ENCODE measurements around the gene ADGRG6. TPM values are rescaled to one million over a fixed set of nuclear protein-coding genes. Genes with fewer than 3 reads are reported as not detected.
A peak's percentile ranks its signal among the peaks of the same experiment; 100 is the strongest.

The ADGRG6 gene
- total and polyA plus RNA-seq, 2 donors (not counting 1 experiment from before 2014, with no cell fraction given): 49.9 to 67.2 TPM

DNA sequence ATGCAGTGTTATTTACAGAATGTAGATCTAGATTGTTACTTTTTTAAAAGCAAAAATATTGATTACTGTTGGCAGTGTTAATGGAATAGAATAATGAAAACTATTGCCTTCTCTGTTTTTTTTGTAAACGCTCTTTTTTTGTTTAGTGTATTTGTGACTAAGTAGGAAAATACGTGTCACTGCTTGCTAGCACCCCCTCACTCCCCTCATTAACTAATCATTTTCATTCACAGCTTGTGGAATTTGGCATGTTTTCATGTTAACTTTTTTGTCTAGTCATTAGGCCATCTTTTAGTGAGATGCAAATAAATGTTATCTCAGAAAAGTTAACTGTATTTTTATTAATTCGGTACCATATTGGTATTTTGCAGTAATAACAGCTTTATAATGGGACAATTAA lies 29.8 kb downstream of the ADGRG6 start:
- Histone ChIP-seq H3K27me3 (ENCODE audit: control insufficient read depth, insufficient read depth, low read length) (no peaks in the 10 kb centered on the region), H2AFZ (ENCODE audit: low read length) (no peak overlapping the region), H3K36me3 (ENCODE audit: control insufficient read depth, insufficient read depth, low read length) (no peaks in the 10 kb centered on the region), H3K79me2 (ENCODE audit: control insufficient read depth, insufficient read depth, low read length) (peaks cover 6% of the 10 kb centered on the region), H3K4me3 (replicated peaks in 1 of 4; ENCODE audit: control extremely low read depth in 1 of 4, insufficient read depth in 1 of 4, low read depth in 3 of 4, low read length in 4 of 4) (no peak overlapping the region), H3K9me3 (ENCODE audit: control insufficient read depth, insufficient read depth, low read depth, low read length) (no peaks in the 10 kb centered on the region), H3K4me1 (ENCODE audit: control insufficient read depth, extremely low read depth, insufficient read depth, low read length) (peaks cover 6% of the 10 kb centered on the region), H3K27ac (ENCODE audit: insufficient read depth, low read length) (peak overlapping the region; percentile 45), H4K20me1 (ENCODE audit: control insufficient read depth, extremely low read depth, insufficient read depth, low read length) (no peaks in the 10 kb centered on the region), H3K4me2 (ENCODE audit: extremely low read depth, insufficient read depth, low read length) (peak overlapping the region; percentile 1), H3K9ac (ENCODE audit: insufficient read depth, low read length) (no peak overlapping the region)
- DNase-seq (ENCODE audit: low read depth in 2 of 2): peak in 1 of 2 donors; percentile 24
- TF ChIP-seq, protein P1, sequence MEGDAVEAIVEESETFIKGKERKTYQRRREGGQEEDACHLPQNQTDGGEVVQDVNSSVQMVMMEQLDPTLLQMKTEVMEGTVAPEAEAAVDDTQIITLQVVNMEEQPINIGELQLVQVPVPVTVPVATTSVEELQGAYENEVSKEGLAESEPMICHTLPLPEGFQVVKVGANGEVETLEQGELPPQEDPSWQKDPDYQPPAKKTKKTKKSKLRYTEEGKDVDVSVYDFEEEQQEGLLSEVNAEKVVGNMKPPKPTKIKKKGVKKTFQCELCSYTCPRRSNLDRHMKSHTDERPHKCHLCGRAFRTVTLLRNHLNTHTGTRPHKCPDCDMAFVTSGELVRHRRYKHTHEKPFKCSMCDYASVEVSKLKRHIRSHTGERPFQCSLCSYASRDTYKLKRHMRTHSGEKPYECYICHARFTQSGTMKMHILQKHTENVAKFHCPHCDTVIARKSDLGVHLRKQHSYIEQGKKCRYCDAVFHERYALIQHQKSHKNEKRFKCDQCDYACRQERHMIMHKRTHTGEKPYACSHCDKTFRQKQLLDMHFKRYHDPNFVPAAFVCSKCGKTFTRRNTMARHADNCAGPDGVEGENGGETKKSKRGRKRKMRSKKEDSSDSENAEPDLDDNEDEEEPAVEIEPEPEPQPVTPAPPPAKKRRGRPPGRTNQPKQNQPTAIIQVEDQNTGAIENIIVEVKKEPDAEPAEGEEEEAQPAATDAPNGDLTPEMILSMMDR (conservative IDR thresholded peaks at IDR 0.05 in 1 of 2, IDR thresholded peaks at IDR 0.05 in 1 of 2; ENCODE audit: low read depth in 1 of 2, low read length in 2 of 2): no peak
- no peak for TF ChIP-seq EZH2 (IDR thresholded peaks at IDR 0.05; ENCODE audit: low read length, missing control alignments)

DNA sequence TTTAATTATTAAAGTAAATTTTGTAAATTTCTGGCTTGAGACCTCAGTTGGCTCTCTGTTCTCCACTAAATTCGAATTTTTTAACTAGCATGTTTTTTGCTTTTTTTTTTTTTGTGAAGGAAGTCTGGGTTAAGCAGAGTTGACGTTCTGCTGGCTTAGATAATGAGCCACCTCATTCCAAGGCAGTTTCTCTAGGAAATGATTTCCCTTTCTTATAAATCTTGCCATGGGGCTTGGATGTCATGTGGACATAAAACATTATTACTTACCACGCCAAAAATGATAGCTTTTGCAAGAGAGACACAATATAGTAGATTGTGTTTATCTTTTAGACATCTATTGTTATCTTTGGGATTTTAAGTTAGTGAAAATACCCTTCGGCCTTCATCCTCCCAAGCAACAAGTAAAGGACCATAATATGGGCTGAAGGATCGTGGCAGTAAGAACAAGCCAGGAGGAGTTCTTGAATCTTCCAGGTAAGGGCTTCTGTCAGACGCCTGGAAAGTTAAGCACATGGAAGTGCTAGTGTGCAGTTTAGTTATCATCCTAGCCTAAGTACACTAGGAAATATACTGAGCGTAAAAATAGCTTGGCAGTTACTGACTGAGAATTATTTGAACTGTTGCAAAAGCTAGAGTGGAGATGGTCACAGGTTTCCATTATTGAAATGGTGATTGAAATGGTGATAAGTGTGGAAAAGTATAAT lies 30.7 kb downstream of the ADGRG6 start:
- no peaks in the 10 kb centered on the region for H3K36me3 ChIP-seq (ENCODE audit: control insufficient read depth, insufficient read depth, low read length)
- H2AFZ ChIP-seq (ENCODE audit: low read length): no peak overlapping the region
- no peak overlapping the region for H3K4me3 ChIP-seq (replicated peaks in 1 of 4; ENCODE audit: control extremely low read depth in 1 of 4, insufficient read depth in 1 of 4, low read depth in 3 of 4, low read length in 4 of 4)
- no peak overlapping the region for H3K27ac ChIP-seq (ENCODE audit: insufficient read depth, low read length)
- peaks cover 5% of the 10 kb centered on the region for H3K4me1 ChIP-seq (ENCODE audit: control insufficient read depth, extremely low read depth, insufficient read depth, low read length)
- no peaks in the 10 kb centered on the region for H3K27me3 ChIP-seq (ENCODE audit: control insufficient read depth, insufficient read depth, low read length)
- DNase-seq (ENCODE audit: low read depth in 2 of 2): no peak
- peaks cover 6% of the 10 kb centered on the region for H3K79me2 ChIP-seq (ENCODE audit: control insufficient read depth, insufficient read depth, low read length)
- H4K20me1 ChIP-seq (ENCODE audit: control insufficient read depth, extremely low read depth, insufficient read depth, low read length): no peaks in the 10 kb centered on the region
- H3K9ac ChIP-seq (ENCODE audit: insufficient read depth, low read length): no peak overlapping the region
- no peaks in the 10 kb centered on the region for H3K9me3 ChIP-seq (ENCODE audit: control insufficient read depth, insufficient read depth, low read depth, low read length)
- TF ChIP-seq EZH2 (IDR thresholded peaks at IDR 0.05; ENCODE audit: low read length, missing control alignments): no peak
- TF ChIP-seq, protein P1 (conservative IDR thresholded peaks at IDR 0.05 in 1 of 2, IDR thresholded peaks at IDR 0.05 in 1 of 2; ENCODE audit: low read depth in 1 of 2, low read length in 2 of 2): no peak
- peak overlapping the region; percentile 4 for H3K4me2 ChIP-seq (ENCODE audit: extremely low read depth, insufficient read depth, low read length)

DNA sequence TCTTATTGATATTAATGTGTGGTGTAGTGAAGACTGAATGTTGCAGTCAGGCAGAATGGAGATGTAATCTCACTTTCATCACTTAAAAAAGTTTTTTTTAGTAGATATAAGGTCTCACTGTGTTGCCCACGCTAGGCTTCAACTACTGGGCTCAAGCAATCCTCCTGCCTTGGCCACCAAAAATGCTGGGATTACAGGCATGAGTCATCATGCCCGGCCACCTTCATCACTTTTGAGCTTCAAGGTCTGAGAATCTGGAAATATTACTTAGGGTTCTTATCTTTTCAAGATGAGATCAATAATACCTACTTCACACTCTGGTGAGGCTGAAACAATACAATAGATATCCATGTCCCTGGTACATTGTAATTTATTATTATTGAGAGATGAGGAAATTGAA lies 31.6 kb downstream of the ADGRG6 start:
- no peak overlapping the region for H3K9ac ChIP-seq (ENCODE audit: insufficient read depth, low read length)
- H3K27ac ChIP-seq (ENCODE audit: insufficient read depth, low read length): no peak overlapping the region

More for the DNA sequence above, 31.6 kb downstream of the ADGRG6 start:
- no peak for DNase-seq (ENCODE audit: low read depth in 2 of 2)
- Histone ChIP-seq H3K4me1 (ENCODE audit: control insufficient read depth, extremely low read depth, insufficient read depth, low read length) (peaks cover 5% of the 10 kb centered on the region), H4K20me1 (ENCODE audit: control insufficient read depth, extremely low read depth, insufficient read depth, low read length) (no peaks in the 10 kb centered on the region), H3K4me2 (ENCODE audit: extremely low read depth, insufficient read depth, low read length) (no peak overlapping the region), H3K9me3 (ENCODE audit: control insufficient read depth, insufficient read depth, low read depth, low read length) (no peaks in the 10 kb centered on the region), H3K27me3 (ENCODE audit: control insufficient read depth, insufficient read depth, low read length) (no peaks in the 10 kb centered on the region), H3K36me3 (ENCODE audit: control insufficient read depth, insufficient read depth, low read length) (no peaks in the 10 kb centered on the region), H3K79me2 (ENCODE audit: control insufficient read depth, insufficient read depth, low read length) (peaks cover 4% of the 10 kb centered on the region), H2AFZ (ENCODE audit: low read length) (no peak overlapping the region), H3K4me3 (replicated peaks in 1 of 4; ENCODE audit: control extremely low read depth in 1 of 4, insufficient read depth in 1 of 4, low read depth in 3 of 4, low read length in 4 of 4) (no peak overlapping the region)
- TF ChIP-seq, protein P1 (conservative IDR thresholded peaks at IDR 0.05 in 1 of 2, IDR thresholded peaks at IDR 0.05 in 1 of 2; ENCODE audit: low read depth in 1 of 2, low read length in 2 of 2): no peak
- no peak for TF ChIP-seq EZH2 (IDR thresholded peaks at IDR 0.05; ENCODE audit: low read length, missing control alignments)
